ENCODE results near the gene NOS3. TPM values are rescaled to one million over a fixed set of nuclear protein-coding genes. Genes with fewer than 3 reads are reported as not detected.

The NOS3 gene
- total and polyA plus RNA-seq, 2 of the 13 experiments (the other 11 are each of a cell fraction or from before 2014, with no cell fraction given), result 3.7 to 7.5 TPM

GRCh38 chr7:151013356-151013732, 22.5 kb downstream of the NOS3 start (continued):
- no peak for TF ChIP-seq PCBP1 (IDR thresholded peaks at IDR 0.05; ENCODE audit: borderline replicate concordance, low read depth, low read length)

DNA sequence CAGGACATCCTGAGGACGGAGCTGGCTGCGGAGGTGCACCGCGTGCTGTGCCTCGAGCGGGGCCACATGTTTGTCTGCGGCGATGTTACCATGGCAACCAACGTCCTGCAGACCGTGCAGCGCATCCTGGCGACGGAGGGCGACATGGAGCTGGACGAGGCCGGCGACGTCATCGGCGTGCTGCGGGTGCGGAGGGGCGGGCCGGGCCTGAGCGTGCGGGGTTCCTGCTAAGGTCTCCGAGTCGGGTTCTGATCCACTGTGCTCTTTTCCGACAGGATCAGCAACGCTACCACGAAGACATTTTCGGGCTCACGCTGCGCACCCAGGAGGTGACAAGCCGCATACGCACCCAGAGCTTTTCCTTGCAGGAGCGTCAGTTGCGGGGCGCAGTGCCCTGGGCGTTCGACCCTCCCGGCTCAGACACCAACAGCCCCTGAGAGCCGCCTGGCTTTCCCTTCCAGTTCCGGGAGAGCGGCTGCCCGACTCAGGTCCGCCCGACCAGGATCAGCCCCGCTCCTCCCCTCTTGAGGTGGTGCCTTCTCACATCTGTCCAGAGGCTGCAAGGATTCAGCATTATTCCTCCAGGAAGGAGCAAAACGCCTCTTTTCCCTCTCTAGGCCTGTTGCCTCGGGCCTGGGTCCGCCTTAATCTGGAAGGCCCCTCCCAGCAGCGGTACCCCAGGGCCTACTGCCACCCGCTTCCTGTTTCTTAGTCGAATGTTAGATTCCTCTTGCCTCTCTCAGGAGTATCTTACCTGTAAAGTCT, 23.1 kb downstream of the NOS3 start:
- no peaks in the 10 kb centered on the region for H4K20me1 ChIP-seq (ENCODE audit: insufficient read depth, low read length)
- in situ Hi-C loops (cut with HindIII; ENCODE audit: extremely low pct_ligation_motif_present, low pct_unique_long_range_greater_than_20kb), result no loop called here
- H3K27ac ChIP-seq (ENCODE audit: extremely low read length, insufficient read depth, low read length), result no peak overlapping the region
- H3K27me3 ChIP-seq (ENCODE audit: control insufficient read depth in 1 of 2, insufficient read depth in 2 of 2, low read length in 2 of 2), result peaks cover 3 to 8% of the 10 kb centered on the region in 2 experiments; a peak in 3 of 5 replicates
- CTCF ChIA-PET (ENCODE audit: low intra/inter-chr PET ratio, low total read pairs), result no interaction called here
- BruUV-seq (replicated peaks), result no TSS peak
- POLR2A ChIA-PET, result no interaction called here
- TF ChIP-seq RFX1 (IDR thresholded peaks at IDR 0.05) (peak; percentile 28; the same call in 1 of the 2 replicates), MBD4 (IDR thresholded peaks at IDR 0.05; ENCODE audit: borderline replicate concordance, low read length) (no peak)
- DNase-seq (ENCODE audit: low spot score) (no peak), ATAC-seq (no peak), FAIRE-seq (no peak)
- H2AFZ ChIP-seq (ENCODE audit: low read length), result no peak overlapping the region
- intact Hi-C loops (cut with micrococcal nuclease; ENCODE audit: unreplicated experiment), result no loop called here
- H3K9ac ChIP-seq (ENCODE audit: insufficient read depth, low read depth, low read length), result no peak overlapping the region
- no peaks in the 10 kb centered on the region for H3K9me3 ChIP-seq (ENCODE audit: low read length)
- 95% methylated on average over 46 of the region's 55 CpGs for WGBS (ENCODE audit: low lambda C conversion rate)
- no peak overlapping the region for H3K4me3 ChIP-seq (replicated peaks in 1 of 3; ENCODE audit: insufficient read depth in 1 of 3, low read depth in 2 of 3, low read length in 3 of 3)
- no peaks in the 10 kb centered on the region; a peak in 1 of 5 replicates for H3K36me3 ChIP-seq (replicated peaks in 1 of 2; ENCODE audit: control insufficient read depth in 1 of 2, insufficient read depth in 2 of 2, low read length in 2 of 2)
- H3K79me2 ChIP-seq (ENCODE audit: insufficient read depth, low read length), result no peaks in the 10 kb centered on the region
- no peak overlapping the region for H3K4me2 ChIP-seq (ENCODE audit: low read depth, low read length)
- peaks cover 68% of the 10 kb centered on the region for H3K4me1 ChIP-seq (ENCODE audit: insufficient read depth, low read length)

DNA sequence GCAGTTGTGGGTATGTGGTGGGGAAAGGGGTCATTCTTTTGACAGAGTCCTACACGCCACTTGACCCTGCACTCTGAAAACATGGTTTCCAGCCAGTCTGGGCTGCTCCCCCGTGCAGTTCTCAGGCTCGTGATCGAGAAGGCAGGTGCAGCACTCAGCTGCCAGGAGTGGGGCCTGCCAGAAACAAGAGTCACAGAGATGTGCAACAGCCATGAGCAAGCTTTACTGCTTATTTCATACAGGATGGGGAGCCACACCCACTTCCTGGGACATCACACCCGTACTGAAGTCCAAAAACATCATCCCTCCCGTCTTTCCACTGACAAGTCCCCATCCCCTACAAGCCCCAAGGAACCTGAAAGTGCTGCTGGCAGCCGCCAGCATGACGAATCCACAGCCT, 24.1 kb downstream of the NOS3 start:
- peaks cover 57% of the 10 kb centered on the region for H3K4me1 ChIP-seq (ENCODE audit: insufficient read depth, low read length)
- intact Hi-C loops (cut with micrococcal nuclease; ENCODE audit: unreplicated experiment) (no loop called here), in situ Hi-C loops (cut with HindIII; ENCODE audit: extremely low pct_ligation_motif_present, low pct_unique_long_range_greater_than_20kb) (no loop called here)
- H3K4me2 ChIP-seq (ENCODE audit: low read depth, low read length), result no peak overlapping the region
- no peak overlapping the region for H2AFZ ChIP-seq (ENCODE audit: low read length)
- no peak overlapping the region for H3K27ac ChIP-seq (ENCODE audit: extremely low read length, insufficient read depth, low read length)
- no peaks in the 10 kb centered on the region for H3K79me2 ChIP-seq (ENCODE audit: insufficient read depth, low read length)
- WGBS (ENCODE audit: low lambda C conversion rate), result 82% methylated on average over 5 of the region's 8 CpGs
- H3K9me3 ChIP-seq (ENCODE audit: low read length), result no peaks in the 10 kb centered on the region
- H3K36me3 ChIP-seq (replicated peaks in 1 of 2; ENCODE audit: control insufficient read depth in 1 of 2, insufficient read depth in 2 of 2, low read length in 2 of 2), result no peaks in the 10 kb centered on the region; a peak in 1 of 5 replicates
- ChIA-PET POLR2A (no interaction called here), CTCF (ENCODE audit: low intra/inter-chr PET ratio, low total read pairs) (no interaction called here)
- peaks cover 6 to 18% of the 10 kb centered on the region in 2 experiments; a peak in 4 of 5 replicates for H3K27me3 ChIP-seq (ENCODE audit: control insufficient read depth in 1 of 2, insufficient read depth in 2 of 2, low read length in 2 of 2)
- DNase-seq (ENCODE audit: low spot score) (no peak), FAIRE-seq (no peak), ATAC-seq (no peak)
- no peak overlapping the region for H3K9ac ChIP-seq (ENCODE audit: insufficient read depth, low read depth, low read length)
- no peak overlapping the region for H3K4me3 ChIP-seq (replicated peaks in 1 of 3; ENCODE audit: insufficient read depth in 1 of 3, low read depth in 2 of 3, low read length in 3 of 3)
- no peaks in the 10 kb centered on the region for H4K20me1 ChIP-seq (ENCODE audit: insufficient read depth, low read length)
- BruUV-seq (replicated peaks), result no TSS peak
- no peak for TF ChIP-seq ZNF329 (CRISPR knock-in tag; IDR thresholded peaks at IDR 0.05; ENCODE audit: low read depth)
- TF ChIP-seq, protein P1, sequence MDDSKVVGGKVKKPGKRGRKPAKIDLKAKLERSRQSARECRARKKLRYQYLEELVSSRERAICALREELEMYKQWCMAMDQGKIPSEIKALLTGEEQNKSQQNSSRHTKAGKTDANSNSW (CRISPR knock-in tag; IDR thresholded peaks at IDR 0.05; ENCODE audit: borderline replicate concordance), result no peak
- TF ChIP-seq, protein P2, sequence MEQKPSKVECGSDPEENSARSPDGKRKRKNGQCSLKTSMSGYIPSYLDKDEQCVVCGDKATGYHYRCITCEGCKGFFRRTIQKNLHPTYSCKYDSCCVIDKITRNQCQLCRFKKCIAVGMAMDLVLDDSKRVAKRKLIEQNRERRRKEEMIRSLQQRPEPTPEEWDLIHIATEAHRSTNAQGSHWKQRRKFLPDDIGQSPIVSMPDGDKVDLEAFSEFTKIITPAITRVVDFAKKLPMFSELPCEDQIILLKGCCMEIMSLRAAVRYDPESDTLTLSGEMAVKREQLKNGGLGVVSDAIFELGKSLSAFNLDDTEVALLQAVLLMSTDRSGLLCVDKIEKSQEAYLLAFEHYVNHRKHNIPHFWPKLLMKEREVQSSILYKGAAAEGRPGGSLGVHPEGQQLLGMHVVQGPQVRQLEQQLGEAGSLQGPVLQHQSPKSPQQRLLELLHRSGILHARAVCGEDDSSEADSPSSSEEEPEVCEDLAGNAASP (CRISPR knock-in tag; IDR thresholded peaks at IDR 0.05; ENCODE audit: borderline replicate concordance), result no peak
- no peak for TF ChIP-seq ZFP36L2 (CRISPR knock-in tag; IDR thresholded peaks at IDR 0.05)
- no peak for TF ChIP-seq JUND (CRISPR knock-in tag; IDR thresholded peaks at IDR 0.05)
- TF ChIP-seq, protein P3, sequence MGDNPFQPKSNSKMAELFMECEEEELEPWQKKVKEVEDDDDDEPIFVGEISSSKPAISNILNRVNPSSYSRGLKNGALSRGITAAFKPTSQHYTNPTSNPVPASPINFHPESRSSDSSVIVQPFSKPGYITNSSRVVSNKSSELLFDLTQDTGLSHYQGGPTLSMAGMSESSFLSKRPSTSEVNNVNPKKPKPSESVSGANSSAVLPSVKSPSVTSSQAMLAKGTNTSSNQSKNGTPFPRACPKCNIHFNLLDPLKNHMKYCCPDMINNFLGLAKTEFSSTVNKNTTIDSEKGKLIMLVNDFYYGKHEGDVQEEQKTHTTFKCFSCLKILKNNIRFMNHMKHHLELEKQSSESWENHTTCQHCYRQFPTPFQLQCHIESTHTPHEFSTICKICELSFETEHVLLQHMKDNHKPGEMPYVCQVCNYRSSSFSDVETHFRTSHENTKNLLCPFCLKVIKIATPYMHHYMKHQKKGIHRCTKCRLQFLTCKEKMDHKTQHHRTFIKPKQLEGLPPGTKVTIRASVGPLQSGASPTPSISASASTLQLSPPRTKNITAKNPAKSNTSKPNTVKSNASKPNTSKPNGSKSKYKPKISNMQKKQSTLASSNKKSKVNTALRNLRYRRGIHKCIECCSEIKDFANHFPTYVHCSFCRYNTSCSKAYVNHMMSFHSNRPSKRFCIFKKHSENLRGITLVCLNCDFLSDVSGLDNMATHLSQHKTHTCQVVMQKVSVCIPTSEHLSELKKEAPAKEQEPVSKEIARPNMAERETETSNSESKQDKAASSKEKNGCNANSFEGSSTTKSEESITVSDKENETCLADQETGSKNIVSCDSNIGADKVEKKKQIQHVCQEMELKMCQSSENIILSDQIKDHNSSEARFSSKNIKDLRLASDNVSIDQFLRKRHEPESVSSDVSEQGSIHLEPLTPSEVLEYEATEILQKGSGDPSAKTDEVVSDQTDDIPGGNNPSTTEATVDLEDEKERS (CRISPR knock-in tag; IDR thresholded peaks at IDR 0.05), result no peak
- no peak for TF ChIP-seq ATM (IDR thresholded peaks at IDR 0.05; ENCODE audit: borderline replicate concordance)
- no peak for TF ChIP-seq MYC (CRISPR knock-in tag; IDR thresholded peaks at IDR 0.05; ENCODE audit: borderline replicate concordance)
- no peak for TF ChIP-seq DPF2 (CRISPR knock-in tag; IDR thresholded peaks at IDR 0.05; ENCODE audit: borderline replicate concordance, low read depth)
